Ascending aorta (tissue), 2 donors: ENCODE results near the gene KLHL11. TPM values are rescaled to one million over a fixed set of nuclear protein-coding genes. Genes with fewer than 3 reads are reported as not detected.

Experiments
- DNase-seq, 2 donors: peaks; one replicate each; pipeline ENCODE4 v3.0.0-alpha.2; 2019; ENCODE audit warnings: low spot score in 2 of 2
- H3K27ac ChIP-seq, 2 donors: fragments of 200-600 bp; sonication (generic); one replicate each; pipeline ENCODE4 v1.5.1; 2016 to 2017; ENCODE audit warnings: mild to moderate bottlenecking in 1 of 2
- H3K27me3 ChIP-seq: fragments of 200-600 bp; sonication (generic); one replicate; pipeline ENCODE4 v1.5.1; 2017
- H3K36me3 ChIP-seq, 2 donors: fragments of 200-600 bp; sonication (generic); one replicate each; pipeline ENCODE4 v1.5.1; 2016
- H3K4me1 ChIP-seq, 2 donors: fragments of 200-600 bp; sonication (generic); one replicate each; pipeline ENCODE4 v1.5.1; 2016 to 2017; ENCODE audit warnings: mild to moderate bottlenecking in 1 of 2
- H3K4me3 ChIP-seq, 2 donors: fragments of 200-600 bp; sonication (generic); one replicate each; pipeline ENCODE4 v1.5.1; 2016 to 2017; ENCODE audit warnings: mild to moderate bottlenecking in 1 of 2
- H3K9me3 ChIP-seq, 2 donors: fragments of 200-600 bp; sonication (generic); one replicate each; pipeline ENCODE4 v1.5.1; 2016
- intact Hi-C: fragments of 100-400 bp; cut with DNase I; formaldehyde crosslinking; loops from one replicate; pipeline ENCODE4 v1.15.1; 2023
- total RNA-seq: library from RNA; depleted of rRNA; stranded (reverse); fragments of >200 nt; gene quantifications from one replicate; pipeline ENCODE4 v1.1.0, GENCODE V29; 2016
- TF ChIP-seq, protein P1 (sequence below), 3 experiments: fragments of 200-600 bp in 2 of 3; fragments of 450-650 bp in 1 of 3; sonication (generic) in 2 of 3; IDR thresholded peaks; one replicate each; pipeline ENCODE4 v1.5.1; 2016 to 2019; ENCODE audit warnings: antibody characterized with exemption in 3 of 3, mild to moderate bottlenecking in 1 of 3, moderate library complexity in 1 of 3

KLHL11 gene
- total RNA-seq, 1 donor from 2014 or later, result 8.9 TPM

GRCh38 chr17:41910701-41911391 lies 45.6 kb upstream of the KLHL11 start:
- intact Hi-C loops, result no loop called here
- Histone ChIP-seq H3K9me3 (no peaks in the 10 kb centered on the region), H3K27ac (no peak overlapping the region), H3K4me1 (no peaks in the 10 kb centered on the region), H3K36me3 (peaks cover 53 to 74% of the 10 kb centered on the region in 2 donors), H3K27me3 (no peaks in the 10 kb centered on the region), H3K4me3 (no peak overlapping the region)
- DNase-seq, result no peak
- TF ChIP-seq, protein P1, sequence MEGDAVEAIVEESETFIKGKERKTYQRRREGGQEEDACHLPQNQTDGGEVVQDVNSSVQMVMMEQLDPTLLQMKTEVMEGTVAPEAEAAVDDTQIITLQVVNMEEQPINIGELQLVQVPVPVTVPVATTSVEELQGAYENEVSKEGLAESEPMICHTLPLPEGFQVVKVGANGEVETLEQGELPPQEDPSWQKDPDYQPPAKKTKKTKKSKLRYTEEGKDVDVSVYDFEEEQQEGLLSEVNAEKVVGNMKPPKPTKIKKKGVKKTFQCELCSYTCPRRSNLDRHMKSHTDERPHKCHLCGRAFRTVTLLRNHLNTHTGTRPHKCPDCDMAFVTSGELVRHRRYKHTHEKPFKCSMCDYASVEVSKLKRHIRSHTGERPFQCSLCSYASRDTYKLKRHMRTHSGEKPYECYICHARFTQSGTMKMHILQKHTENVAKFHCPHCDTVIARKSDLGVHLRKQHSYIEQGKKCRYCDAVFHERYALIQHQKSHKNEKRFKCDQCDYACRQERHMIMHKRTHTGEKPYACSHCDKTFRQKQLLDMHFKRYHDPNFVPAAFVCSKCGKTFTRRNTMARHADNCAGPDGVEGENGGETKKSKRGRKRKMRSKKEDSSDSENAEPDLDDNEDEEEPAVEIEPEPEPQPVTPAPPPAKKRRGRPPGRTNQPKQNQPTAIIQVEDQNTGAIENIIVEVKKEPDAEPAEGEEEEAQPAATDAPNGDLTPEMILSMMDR (IDR thresholded peaks at IDR 0.05), result no peak

GRCh38 chr17:41909088-41909487 lies 43.9 kb upstream of the KLHL11 start:
- H3K4me3 ChIP-seq, result no peak overlapping the region
- no peak overlapping the region for H3K27ac ChIP-seq
- H3K9me3 ChIP-seq, result no peaks in the 10 kb centered on the region
- DNase-seq, result no peak
- intact Hi-C loops, result no loop called here
- TF ChIP-seq, protein P1 (IDR thresholded peaks at IDR 0.05), result no peak
- H3K36me3 ChIP-seq, result peaks cover 67 to 92% of the 10 kb centered on the region in 2 donors
- no peaks in the 10 kb centered on the region for H3K27me3 ChIP-seq
- no peaks in the 10 kb centered on the region for H3K4me1 ChIP-seq

DNA sequence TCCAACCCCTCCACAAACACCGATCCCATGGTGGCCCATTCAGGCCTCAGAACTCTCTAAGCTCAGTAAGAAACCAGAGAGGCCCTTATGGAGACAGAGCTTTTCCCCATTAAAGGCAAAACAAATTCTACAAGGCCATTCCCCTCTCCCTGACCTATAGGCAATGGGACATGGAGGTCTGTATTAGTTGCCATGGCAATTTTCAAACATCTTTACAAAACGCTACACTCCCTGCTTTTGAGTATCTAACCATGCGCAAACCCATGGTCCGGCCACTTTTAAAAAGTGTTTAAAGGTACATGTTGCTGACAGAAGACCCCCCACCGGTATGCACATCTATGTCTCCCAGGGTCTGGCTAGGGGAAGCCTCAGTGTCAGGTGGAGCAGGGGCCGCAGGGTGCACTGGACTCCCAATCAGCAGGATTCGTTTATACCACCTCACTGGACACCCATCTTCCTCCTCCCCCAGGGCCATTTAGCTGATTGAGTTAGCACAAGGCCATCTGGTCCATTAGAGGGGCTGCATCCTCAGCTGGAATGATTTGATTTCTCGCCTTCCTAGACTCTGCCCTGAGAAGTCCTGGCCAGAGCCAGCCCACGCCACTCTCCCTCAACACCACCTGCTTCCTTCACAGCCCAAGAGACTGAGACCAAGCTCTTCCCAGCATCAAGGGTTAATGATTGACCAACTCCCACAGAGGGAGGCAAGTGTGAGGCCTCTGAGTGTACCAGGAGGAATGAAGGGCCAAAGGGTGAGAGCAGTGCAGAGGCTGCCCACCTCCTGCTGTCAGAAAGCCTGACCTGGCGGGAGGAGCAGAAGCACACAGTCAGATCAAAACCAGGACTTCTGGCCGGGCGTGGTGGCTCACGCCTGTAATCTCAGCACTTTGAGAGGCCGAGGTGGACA lies 42.7 kb upstream of the KLHL11 start:
- no peak for DNase-seq
- no peak overlapping the region for H3K27ac ChIP-seq
- no peaks in the 10 kb centered on the region for H3K27me3 ChIP-seq
- H3K36me3 ChIP-seq, result peaks cover 69 to 87% of the 10 kb centered on the region in 2 donors
- H3K9me3 ChIP-seq, result no peaks in the 10 kb centered on the region
- intact Hi-C loops, result no loop called here
- H3K4me3 ChIP-seq, result no peak overlapping the region
- TF ChIP-seq, protein P1 (IDR thresholded peaks at IDR 0.05), result no peak
- no peaks in the 10 kb centered on the region for H3K4me1 ChIP-seq

GRCh38 chr17:41907185-41907556 lies 41.9 kb upstream of the KLHL11 start:
- Histone ChIP-seq H3K36me3 (peaks cover 68 to 87% of the 10 kb centered on the region in 2 donors), H3K9me3 (no peaks in the 10 kb centered on the region), H3K27me3 (no peaks in the 10 kb centered on the region), H3K27ac (no peak overlapping the region), H3K4me3 (no peak overlapping the region), H3K4me1 (no peaks in the 10 kb centered on the region)
- DNase-seq, result no peak
- intact Hi-C loops, result no loop called here
- TF ChIP-seq, protein P1 (IDR thresholded peaks at IDR 0.05), result no peak

GRCh38 chr17:41906465-41907184 lies 41.4 kb upstream of the KLHL11 start:
- Histone ChIP-seq H3K4me3 (no peak overlapping the region), H3K36me3 (peaks cover 68 to 87% of the 10 kb centered on the region in 2 donors), H3K27me3 (no peaks in the 10 kb centered on the region), H3K4me1 (no peaks in the 10 kb centered on the region), H3K27ac (no peak overlapping the region), H3K9me3 (no peaks in the 10 kb centered on the region)
- intact Hi-C loops, result no loop called here
- no peak for DNase-seq
- TF ChIP-seq, protein P1 (IDR thresholded peaks at IDR 0.05), result no peak
